Ishikawa (cell line): ENCODE results near the gene WFDC6.

Source experiments
- EP300 ChIP-seq: IDR thresholded peaks from 2 replicates; pipeline ENCODE4 v1.6.1; 2012; ENCODE audit warnings: borderline replicate concordance
- NFIC ChIP-seq: IDR thresholded peaks from 2 replicates; pipeline ENCODE4 v1.6.1; 2012
- RAD21 ChIP-seq: IDR thresholded peaks from 2 replicates; pipeline ENCODE4 v1.6.1; 2012; ENCODE audit warnings: low read depth
- TAF1 ChIP-seq: IDR thresholded peaks from 2 replicates; pipeline ENCODE4 v1.6.1; 2012; ENCODE audit warnings: low read depth, mild to moderate bottlenecking
- TCF12 ChIP-seq: IDR thresholded peaks from 2 replicates; pipeline ENCODE4 v1.6.1; 2012; ENCODE audit warnings: low read depth
- TEAD4 ChIP-seq: IDR thresholded peaks from 2 replicates; pipeline ENCODE4 v1.6.1; 2012
- YY1 ChIP-seq: IDR thresholded peaks from 2 replicates; pipeline ENCODE4 v1.6.1; 2012; ENCODE audit warnings: low read depth

DNA sequence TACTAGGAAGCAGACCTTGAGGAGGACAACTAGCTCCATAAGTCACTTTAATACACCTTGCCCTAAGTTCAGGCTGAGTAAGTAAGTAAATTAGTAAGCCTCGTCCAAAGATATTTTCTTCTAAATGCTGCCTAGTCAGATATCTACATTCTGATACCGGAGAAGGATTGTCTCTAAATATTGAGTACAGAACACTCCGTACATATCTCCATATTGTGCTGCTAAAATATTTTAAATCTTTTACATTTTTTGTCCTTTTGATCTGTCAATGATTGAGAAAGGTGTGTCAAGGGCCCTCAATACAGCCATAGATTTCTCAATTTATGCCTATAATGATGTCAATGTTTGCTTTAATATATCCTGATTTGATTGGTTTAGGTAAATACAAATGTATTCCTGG is 36.6 kb upstream of the WFDC6 start:
- TF ChIP-seq TAF1 (no peak), EP300 (no peak), RAD21 (no peak), YY1 (no peak), NFIC (no peak), TEAD4 (no peak), TCF12 (no peak)
